Fibroblast of lung (primary cell): Measurements from ENCODE around the gene UGT1A1. TPM values are rescaled to one million over a fixed set of nuclear protein-coding genes. Genes with fewer than 3 reads are reported as not detected.

Experiments
- DNase-seq, 2 donors: peaks; one replicate each; pipeline versions ENCODE4 v3.0.0 to v3.0.0-alpha.2; 2010; ENCODE audit warnings: low read depth in 2 of 2
- H2AFZ ChIP-seq: 2 replicates; pipeline ENCODE4 v1.5.1; 2012; ENCODE audit warnings: low read length, control low read depth, inconsistent platforms
- H3K27ac ChIP-seq: 2 replicates; pipeline ENCODE4 v1.5.1; 2011; ENCODE audit warnings: low read length, control low read depth; ENCODE audit not compliant: insufficient read depth
- H3K27me3 ChIP-seq: 2 replicates; pipeline ENCODE4 v1.5.1; 2011; ENCODE audit warnings: mild to moderate bottlenecking, low read length; ENCODE audit not compliant: control insufficient read depth, insufficient read depth
- H3K36me3 ChIP-seq: 2 replicates; pipeline ENCODE4 v1.5.1; 2011; ENCODE audit warnings: low read length; ENCODE audit not compliant: control insufficient read depth, insufficient read depth
- H3K4me1 ChIP-seq: 2 replicates; pipeline ENCODE4 v1.5.1; 2011; ENCODE audit warnings: low read length; ENCODE audit not compliant: control insufficient read depth, insufficient read depth; ENCODE audit errors: extremely low read depth
- H3K4me2 ChIP-seq: 2 replicates; pipeline ENCODE4 v1.5.1; 2011; ENCODE audit warnings: low read length, control low read depth; ENCODE audit not compliant: insufficient read depth; ENCODE audit errors: extremely low read depth
- H3K4me3 ChIP-seq, 4 experiments: fragments of 200-600 bp in 1 of 4; sonication (generic) in 1 of 4; replicated peaks in 1 of 4; 2 replicates each; pipeline ENCODE4 v1.5.1; 2011 to 2016; ENCODE audit warnings: low read length in 4 of 4, low read depth in 3 of 4, mild to moderate bottlenecking in 3 of 4, control low read depth in 2 of 4, inconsistent platforms in 1 of 4, mixed read lengths in 1 of 4; ENCODE audit not compliant: insufficient read depth in 1 of 4; ENCODE audit errors: control extremely low read depth in 1 of 4
- H3K79me2 ChIP-seq: 2 replicates; pipeline ENCODE4 v1.5.1; 2012; ENCODE audit warnings: mild to moderate bottlenecking, low read length, inconsistent platforms; ENCODE audit not compliant: control insufficient read depth, insufficient read depth
- H3K9ac ChIP-seq: 2 replicates; pipeline ENCODE4 v1.5.1; 2011; ENCODE audit warnings: mild to moderate bottlenecking, low read length, control low read depth; ENCODE audit not compliant: insufficient read depth
- H3K9me3 ChIP-seq: 2 replicates; pipeline ENCODE4 v1.5.1; 2012; ENCODE audit warnings: low read depth, low read length; ENCODE audit not compliant: control insufficient read depth, insufficient read depth
- H4K20me1 ChIP-seq: 2 replicates; pipeline ENCODE4 v1.5.1; 2011; ENCODE audit warnings: low read length; ENCODE audit not compliant: control insufficient read depth, insufficient read depth; ENCODE audit errors: extremely low read depth
- CTCF ChIP-seq, 2 donors: IDR thresholded peaks in 1 of 2; conservative IDR thresholded peaks in 1 of 2; 1 replicate in 1 of 2; 2 replicates in 1 of 2; pipeline ENCODE4 v1.5.1; 2011 to 2012; ENCODE audit warnings: low read length in 2 of 2, control low read depth in 1 of 2, inconsistent platforms in 1 of 2, low read depth in 1 of 2, mild to moderate bottlenecking in 1 of 2
- EZH2 ChIP-seq: IDR thresholded peaks from 2 replicates; pipeline ENCODE4 v1.5.1; 2012; ENCODE audit warnings: low read length, control low read depth, mild to moderate bottlenecking; ENCODE audit errors: missing control alignments
- polyA plus RNA-seq, 2 donors: library from polyadenylated mRNA; depleted of rRNA in 1 of 2; stranded (reverse) in 1 of 2; unstranded in 1 of 2; fragments of >200 nt; gene quantifications; 2 replicates each; pipeline ENCODE4 v1.2.1, GENCODE V29; 2011 to 2012; ENCODE audit warnings: missing spikeins in 1 of 2
- total RNA-seq: library from RNA; depleted of rRNA; stranded (reverse); fragments of >200 nt; gene quantifications from 2 replicates; pipeline ENCODE4 v1.2.1, GENCODE V29; 2014

The UGT1A1 gene
- total and polyA plus RNA-seq, 2 donors (not counting 1 experiment from before 2014, with no cell fraction given), result not detected

- Histone ChIP-seq H3K9me3 (no peaks in the 10 kb centered on the region), H3K4me1 (no peaks in the 10 kb centered on the region), H3K4me3 (no peak overlapping the region), H4K20me1 (no peaks in the 10 kb centered on the region), H3K79me2 (no peaks in the 10 kb centered on the region), H3K9ac (no peak overlapping the region), H2AFZ (no peak overlapping the region), H3K27ac (no peak overlapping the region), H3K36me3 (no peaks in the 10 kb centered on the region), H3K27me3 (no peaks in the 10 kb centered on the region), H3K4me2 (no peak overlapping the region)
- no peak for TF ChIP-seq EZH2
- no peak for TF ChIP-seq CTCF (conservative IDR thresholded peaks at IDR 0.05 in 1 of 2, IDR thresholded peaks at IDR 0.05 in 1 of 2; ENCODE audit: low read depth in 1 of 2, low read length in 2 of 2)
- DNase-seq, result no peak
Observed at GRCh38 chr2:233773854-233774253, 13.8 kb downstream of the UGT1A1 start.

GRCh38 chr2:233775414-233775813 is 15.3 kb downstream of the UGT1A1 start:
- Histone ChIP-seq H3K4me1 (no peaks in the 10 kb centered on the region), H3K27me3 (no peaks in the 10 kb centered on the region), H3K27ac (no peak overlapping the region), H2AFZ (no peak overlapping the region), H3K4me3 (no peak overlapping the region), H3K9ac (no peak overlapping the region), H3K9me3 (no peaks in the 10 kb centered on the region), H4K20me1 (no peaks in the 10 kb centered on the region), H3K79me2 (no peaks in the 10 kb centered on the region), H3K36me3 (no peaks in the 10 kb centered on the region), H3K4me2 (no peak overlapping the region)
- TF ChIP-seq CTCF (conservative IDR thresholded peaks at IDR 0.05 in 1 of 2, IDR thresholded peaks at IDR 0.05 in 1 of 2; ENCODE audit: low read depth in 1 of 2, low read length in 2 of 2) (no peak), EZH2 (no peak)
- DNase-seq, result no peak

GRCh38 chr2:233778030-233778429 is 18.0 kb downstream of the UGT1A1 start, which contains the start of gene MROH2A:
TSS of gene MROH2A (plus strand) at chr2:233778330. CDS start at chr2:233779359, 1,029 bp downstream.
- Histone ChIP-seq H3K27ac (no peak within 1 kb of the TSS), H3K9ac (no peak within 1 kb of the TSS), H3K4me2 (no peak within 1 kb of the TSS), H3K4me3 (no peak within 1 kb of the TSS), H3K36me3 (no peaks in the 10 kb centered on the region), H3K9me3 (no peaks in the 10 kb centered on the region), H3K4me1 (no peaks in the 10 kb centered on the region), H3K79me2 (no peaks in the 10 kb centered on the region), H2AFZ (no peak within 1 kb of the TSS), H3K27me3 (no peaks in the 10 kb centered on the region), H4K20me1 (no peaks in the 10 kb centered on the region)
- DNase-seq, result no peak
- TF ChIP-seq CTCF (conservative IDR thresholded peaks at IDR 0.05 in 1 of 2, IDR thresholded peaks at IDR 0.05 in 1 of 2; ENCODE audit: low read depth in 1 of 2, low read length in 2 of 2) (no peak), EZH2 (no peak)
